Anterior cingulate cortex (tissue), 58 donors: ENCODE data around the gene BARX1.

ENCODE experiments used
- DNase-seq, 58 donors: peaks; one replicate each; lab custom pipeline; 2025; lab: John Stamatoyannopoulos, UW

The BARX1 gene

DNA sequence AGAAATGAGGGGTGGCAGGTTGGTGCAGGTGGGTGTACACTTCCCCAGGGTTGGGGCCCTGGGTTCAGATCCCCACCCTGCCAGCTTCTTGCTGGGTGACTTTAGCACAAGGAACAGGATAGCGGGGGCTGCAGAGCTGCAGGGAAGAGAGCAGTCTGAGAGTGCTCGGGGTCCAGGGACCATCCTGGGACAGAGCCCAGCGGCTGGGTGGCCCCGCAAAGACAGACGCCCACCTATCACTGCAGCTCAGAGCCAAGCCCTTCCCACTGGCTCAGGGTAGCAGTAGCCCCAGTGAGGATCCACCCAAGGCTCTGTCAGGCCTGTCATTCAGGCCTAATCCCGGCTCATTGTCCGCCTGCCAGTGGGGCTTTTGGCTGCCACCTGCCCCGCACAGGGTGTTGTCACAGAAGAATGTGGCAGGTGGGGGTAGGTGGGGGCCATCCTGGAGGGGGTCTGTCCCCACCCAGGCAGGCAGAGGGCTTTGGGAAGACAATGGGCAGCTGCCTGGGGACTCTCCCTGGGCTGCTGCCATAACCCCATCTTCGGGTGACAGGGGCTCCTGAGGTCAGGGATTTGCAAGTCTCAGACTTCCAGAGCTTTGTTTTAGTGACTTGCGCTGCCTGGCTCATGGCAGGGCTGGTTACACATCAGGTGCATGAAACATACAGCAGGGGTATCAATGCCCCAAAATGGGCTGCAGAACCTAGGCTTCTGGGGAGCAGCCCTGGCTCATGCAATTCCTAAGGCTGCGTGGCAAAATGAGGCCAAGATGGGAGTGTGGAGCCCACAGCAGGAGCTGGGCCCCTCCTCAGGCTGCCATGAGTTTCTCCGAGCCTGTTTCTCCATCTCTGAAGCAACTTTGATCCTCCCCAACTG lies 52.1 kb downstream of the BARX1 start:
- DNase-seq, result no peak

DNA sequence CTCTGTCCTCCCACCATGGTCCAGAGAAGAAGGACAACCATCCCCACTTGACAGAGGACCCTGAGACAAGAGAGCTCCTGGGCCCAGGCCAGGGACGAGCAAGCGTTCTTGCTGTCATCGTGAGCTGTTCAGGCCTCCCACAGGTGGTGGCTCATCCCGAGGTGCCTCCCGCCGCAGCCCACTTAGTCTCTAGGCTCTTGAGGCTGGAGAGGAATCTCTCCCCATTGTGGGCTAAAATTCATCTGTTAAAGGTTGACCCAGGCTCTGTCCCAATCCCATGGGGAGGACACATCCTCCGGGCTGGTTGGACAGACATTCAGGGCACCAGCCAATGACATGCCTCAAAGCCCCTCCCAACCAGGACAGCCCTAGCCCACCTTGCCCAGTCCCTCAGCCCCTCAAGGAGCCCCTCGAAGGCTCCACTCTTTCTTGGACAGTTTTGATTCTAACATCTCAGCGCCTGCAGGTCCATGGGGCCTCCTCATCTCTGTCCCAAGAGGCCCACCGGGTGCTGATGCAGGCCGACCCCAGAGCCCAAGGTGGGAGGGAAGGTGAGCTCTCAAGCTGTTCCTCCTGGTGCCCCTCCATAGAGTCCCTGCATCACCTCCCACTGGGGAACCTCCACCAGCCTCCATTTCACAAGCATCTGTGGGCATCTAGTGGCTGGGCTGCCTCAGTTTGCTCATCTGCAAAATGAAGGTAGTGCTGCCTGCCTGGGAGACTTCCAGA lies 52.9 kb downstream of the BARX1 start:
- DNase-seq, result no peak
